PC-3 (cell line): Measurements from ENCODE around the gene CREG2.

Experiments used
- CTCF ChIP-seq: fragments of 300-600 bp; sonication (generic); conservative IDR thresholded peaks from 2 replicates; pipeline ENCODE4 v1.5.1; 2017; ENCODE audit warnings: antibody characterized with exemption, low read depth, mild to moderate bottlenecking, low read length
- EZH2 ChIP-seq: fragments of 300-600 bp; sonication (generic); IDR thresholded peaks from one replicate; pipeline ENCODE4 v1.6.1; 2017; ENCODE audit warnings: antibody characterized with exemption, mild to moderate bottlenecking, low read length; ENCODE audit not compliant: unreplicated experiment

- no peak for TF ChIP-seq CTCF
- no peak for TF ChIP-seq EZH2
Measured at GRCh38 chr2:101369100-101369499, 18.2 kb downstream of the CREG2 start.
